ENCODE measurements around the gene DAZAP1. TPM values are rescaled to one million over a fixed set of nuclear protein-coding genes. Genes with fewer than 3 reads are reported as not detected.
A peak's percentile ranks its signal among the peaks of the same experiment; 100 is the strongest.

The DAZAP1 gene
- total RNA-seq, 1 experiment from 2014 or later, result 177 TPM

GRCh38 chr19:1364070-1364704, 43.2 kb upstream of the DAZAP1 start:
- H2AFZ ChIP-seq (ENCODE audit: low read length), result no peak overlapping the region
- no peak overlapping the region for H3K27ac ChIP-seq (ENCODE audit: low read length)
- no peak for DNase-seq
- no peak overlapping the region for H3K4me3 ChIP-seq (ENCODE audit: low read length)
- intact Hi-C loops (cut with micrococcal nuclease), result no loop called here
- no peaks in the 10 kb centered on the region for H4K20me1 ChIP-seq (ENCODE audit: low read length)
- ChIA-PET POLR2A (ENCODE audit: unreplicated experiment) (no interaction called here), CTCF (no interaction called here)
- H3K79me2 ChIP-seq (ENCODE audit: low read length), result no peaks in the 10 kb centered on the region
- no TSS peak for BruUV-seq (replicated peaks)
- H3K9me2 ChIP-seq (replicated peaks; ENCODE audit: low read length), result no peaks in the 10 kb centered on the region
- H3K9ac ChIP-seq (ENCODE audit: low read length), result no peak overlapping the region
- no peak for ATAC-seq
- no peaks in the 10 kb centered on the region for H3K9me3 ChIP-seq (ENCODE audit: low read length)
- H3K27me3 ChIP-seq (ENCODE audit: low read length), result no peaks in the 10 kb centered on the region
- H3K36me3 ChIP-seq (ENCODE audit: low read depth, low read length), result no peaks in the 10 kb centered on the region; the same call in 1 of the 2 replicates
- no peak overlapping the region for H3K4me2 ChIP-seq (ENCODE audit: low read length)
- H3F3A ChIP-seq (ENCODE audit: low read length, unreplicated experiment), result no peaks in the 10 kb centered on the region
- 0 out of 2 replicates have a peak, but pooled peaks have one; percentile 33 for TF ChIP-seq CTCF (conservative IDR thresholded peaks at IDR 0.05; ENCODE audit: low read depth, low read length)
- no peak for TF ChIP-seq EZH2 (IDR thresholded peaks at IDR 0.05; ENCODE audit: low read length, unreplicated experiment)
- peaks cover 4% of the 10 kb centered on the region for H3K4me1 ChIP-seq (ENCODE audit: insufficient read depth, low read length)

GRCh38 chr19:1365319-1366269, 41.8 kb upstream of the DAZAP1 start:
- Histone ChIP-seq H3K36me3 (ENCODE audit: low read depth, low read length) (no peaks in the 10 kb centered on the region; the same call in 1 of the 2 replicates), H3K9me2 (replicated peaks; ENCODE audit: low read length) (no peaks in the 10 kb centered on the region), H3K4me2 (ENCODE audit: low read length) (no peak overlapping the region), H3K4me3 (ENCODE audit: low read length) (no peak overlapping the region), H3F3A (ENCODE audit: low read length, unreplicated experiment) (no peaks in the 10 kb centered on the region), H3K4me1 (ENCODE audit: insufficient read depth, low read length) (peaks cover 4% of the 10 kb centered on the region), H4K20me1 (ENCODE audit: low read length) (no peaks in the 10 kb centered on the region), H3K79me2 (ENCODE audit: low read length) (no peaks in the 10 kb centered on the region), H2AFZ (ENCODE audit: low read length) (no peak overlapping the region), H3K27ac (ENCODE audit: low read length) (no peak overlapping the region), H3K9me3 (ENCODE audit: low read length) (no peaks in the 10 kb centered on the region), H3K9ac (ENCODE audit: low read length) (no peak overlapping the region), H3K27me3 (ENCODE audit: low read length) (no peaks in the 10 kb centered on the region)
- BruUV-seq (replicated peaks), result no TSS peak
- ATAC-seq, result no peak
- ChIA-PET POLR2A (ENCODE audit: unreplicated experiment) (no interaction called here), CTCF (no interaction called here)
- DNase-seq, result no peak
- TF ChIP-seq EZH2phosphoT487 (IDR thresholded peaks at IDR 0.05; ENCODE audit: borderline replicate concordance, low read length) (no peak), EZH2 (IDR thresholded peaks at IDR 0.05; ENCODE audit: low read length, unreplicated experiment) (no peak), CTCF (conservative IDR thresholded peaks at IDR 0.05; ENCODE audit: low read depth, low read length) (no peak)
- intact Hi-C loops (cut with micrococcal nuclease), result no loop called here

GRCh38 chr19:1366296-1366695, 41.1 kb upstream of the DAZAP1 start:
- H3K4me3 ChIP-seq (ENCODE audit: low read length), result no peak overlapping the region
- ChIA-PET POLR2A (ENCODE audit: unreplicated experiment) (no interaction called here), CTCF (no interaction called here)
- H3K9me2 ChIP-seq (replicated peaks; ENCODE audit: low read length), result no peaks in the 10 kb centered on the region
- ATAC-seq (no peak), DNase-seq (no peak)
- no peaks in the 10 kb centered on the region for H3K27me3 ChIP-seq (ENCODE audit: low read length)
- intact Hi-C loops (cut with micrococcal nuclease), result no loop called here
- no peak overlapping the region for H2AFZ ChIP-seq (ENCODE audit: low read length)
- no peak overlapping the region for H3K9ac ChIP-seq (ENCODE audit: low read length)
- no peak overlapping the region for H3K27ac ChIP-seq (ENCODE audit: low read length)
- no peaks in the 10 kb centered on the region; the same call in 1 of the 2 replicates for H3K36me3 ChIP-seq (ENCODE audit: low read depth, low read length)
- H3K79me2 ChIP-seq (ENCODE audit: low read length), result no peaks in the 10 kb centered on the region
- no peaks in the 10 kb centered on the region for H3F3A ChIP-seq (ENCODE audit: low read length, unreplicated experiment)
- no peak overlapping the region for H3K4me2 ChIP-seq (ENCODE audit: low read length)
- BruUV-seq (replicated peaks), result no TSS peak
- peaks cover 4% of the 10 kb centered on the region for H3K4me1 ChIP-seq (ENCODE audit: insufficient read depth, low read length)
- TF ChIP-seq CTCF (conservative IDR thresholded peaks at IDR 0.05; ENCODE audit: low read depth, low read length) (no peak), EZH2phosphoT487 (IDR thresholded peaks at IDR 0.05; ENCODE audit: borderline replicate concordance, low read length) (no peak), EZH2 (IDR thresholded peaks at IDR 0.05; ENCODE audit: low read length, unreplicated experiment) (no peak)
- H3K9me3 ChIP-seq (ENCODE audit: low read length), result no peaks in the 10 kb centered on the region
- H4K20me1 ChIP-seq (ENCODE audit: low read length), result no peaks in the 10 kb centered on the region
